Erythroblast (primary cell): ENCODE results near the gene MTCH2.

Experiments used
- GATA1 ChIP-seq: IDR thresholded peaks from 2 replicates; pipeline ENCODE4 v1.6.1; 2011; ENCODE audit warnings: low read depth, mild to moderate bottlenecking, control low read depth, low read length, moderate library complexity
- POLR2A ChIP-seq: IDR thresholded peaks from 2 replicates; pipeline ENCODE4 v1.6.1; 2011; ENCODE audit warnings: mild to moderate bottlenecking, low read length

- TF ChIP-seq POLR2A (no peak), GATA1 (no peak)
These were observed 32.7 kb downstream of the MTCH2 start for GRCh38 chr11:47609675-47610074.
